Hematopoietic multipotent progenitor cell treated with erythropoietin and hydrocortisone succinate and interleukin-3 and kit ligand, for 17 days (in vitro differentiated cells): ENCODE results near the gene PEX16.

Experiments
- DNase-seq: peaks from one replicate; pipeline ENCODE4 v3.0.0-alpha.2; 2015; ENCODE audit warnings: low spot score

Gene PEX16

GRCh38 chr11:45917623-45918330 is at the start of gene PEX16:
TSS of gene PEX16 (minus strand) at chr11:45917877. CDS start at chr11:45917811, 66 bp downstream.
- DNase-seq, result peak; percentile 96

DNA sequence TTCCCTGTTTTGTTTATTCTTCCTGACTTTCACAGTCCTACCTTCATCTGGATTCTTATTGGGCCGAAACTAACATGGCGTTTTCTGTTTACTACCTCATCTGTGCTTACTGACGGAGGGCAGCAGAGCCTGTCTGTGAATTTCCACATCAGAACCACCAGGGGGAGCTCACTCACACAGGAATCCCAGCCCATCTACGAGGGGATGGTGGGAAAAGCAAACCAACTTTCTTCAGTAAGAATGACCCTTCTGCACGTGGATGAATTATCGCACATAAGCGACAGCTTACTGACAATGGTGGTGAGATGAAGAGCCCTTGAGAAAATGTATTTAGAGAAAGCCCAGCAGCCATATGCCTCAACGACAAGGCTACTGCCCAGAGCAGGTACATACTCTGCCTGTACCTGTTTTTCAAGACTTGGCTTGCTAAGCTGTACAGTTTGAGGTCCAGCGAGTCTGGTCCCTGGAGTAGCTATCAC is 47.3 kb upstream of the PEX16 start:
- peak; percentile 87 for DNase-seq

DNA sequence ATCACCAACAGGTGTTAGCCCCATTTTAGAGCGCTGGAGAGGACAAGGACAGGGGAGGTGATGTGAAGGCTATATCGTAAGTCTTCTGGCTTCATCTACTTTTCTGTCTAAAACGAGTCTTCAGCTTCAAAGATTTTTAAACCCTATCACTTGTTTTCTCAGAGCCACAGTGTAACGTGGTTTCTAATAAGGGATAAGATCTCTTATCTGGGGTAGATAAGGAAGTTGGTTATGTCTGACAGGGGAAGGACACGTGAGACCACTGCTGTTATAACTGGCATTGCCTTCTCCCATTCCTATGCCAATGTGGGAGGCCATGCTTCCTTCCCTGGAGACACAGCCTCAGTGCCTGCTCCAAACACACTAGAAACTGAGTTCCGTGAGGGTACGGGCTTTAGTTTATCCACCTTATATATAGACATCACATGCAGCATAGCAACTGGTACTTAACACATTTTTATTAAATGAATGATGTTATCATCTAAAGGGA is 44.1 kb upstream of the PEX16 start:
- DNase-seq, result no peak

- DNase-seq, result no peak
Measured at GRCh38 chr11:45960387-45961095, 42.9 kb upstream of the PEX16 start.

DNA sequence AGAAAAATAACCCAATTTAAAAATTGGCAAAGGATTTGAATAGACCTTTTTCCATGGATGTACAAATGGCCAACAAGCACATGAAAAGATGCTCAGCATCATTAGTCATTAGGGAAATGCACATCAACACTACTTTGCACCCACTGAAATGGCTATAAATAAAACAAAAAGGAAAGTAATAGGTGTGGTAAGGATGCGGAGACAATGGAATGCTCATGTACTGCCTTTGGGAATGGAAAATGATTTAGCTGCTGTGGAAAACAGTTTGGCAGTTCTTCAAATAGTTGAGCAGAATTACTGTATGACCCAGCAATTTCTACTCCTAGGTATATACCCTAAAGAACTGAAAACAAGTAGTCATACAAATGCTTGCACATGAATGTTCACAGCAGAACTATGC is 42.2 kb upstream of the PEX16 start:
- DNase-seq, result no peak

DNA sequence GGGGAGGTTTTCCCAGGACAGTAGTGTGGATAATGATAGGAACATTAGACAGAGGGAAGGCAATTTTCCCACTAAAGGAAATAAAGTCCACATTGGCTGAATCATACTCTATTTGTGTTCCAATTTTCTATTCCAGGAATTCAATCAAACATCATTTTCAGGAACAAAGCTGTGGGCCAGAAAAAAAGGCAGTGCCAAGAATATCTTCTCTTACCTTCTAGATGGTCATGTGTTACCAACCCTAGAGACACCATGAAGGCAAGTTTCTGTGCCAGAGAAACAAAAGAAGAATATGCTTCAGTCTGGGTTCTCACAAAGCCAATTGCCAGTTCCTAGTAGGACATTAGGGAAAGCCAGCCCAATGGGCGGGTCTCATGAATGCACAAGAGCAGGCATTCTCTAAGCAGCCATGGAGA is 32.3 kb upstream of the PEX16 start:
- DNase-seq, result no peak

DNA sequence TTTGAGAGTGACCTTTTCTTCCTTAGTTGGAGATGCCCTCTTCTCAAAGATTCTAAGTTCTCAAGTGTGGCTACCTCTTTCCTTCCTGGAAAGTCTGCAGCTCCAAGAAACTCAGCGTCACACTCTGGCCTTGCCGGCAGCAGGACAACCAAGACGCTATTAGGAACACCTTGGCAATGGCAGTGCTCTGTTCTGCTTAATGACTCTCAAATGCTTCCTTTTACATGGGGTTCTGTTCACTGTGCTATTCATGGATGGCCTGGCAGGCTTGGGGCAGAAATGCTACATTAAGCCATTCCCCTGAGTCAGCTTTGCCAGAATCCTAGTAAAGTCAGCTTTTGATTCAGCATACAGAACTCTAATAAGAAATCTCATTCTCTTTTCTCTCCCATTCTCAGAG is 30.7 kb upstream of the PEX16 start:
- DNase-seq, result no peak

- no peak for DNase-seq
Measured at GRCh38 chr11:45947885-45948284, 30.2 kb upstream of the PEX16 start.

- no peak for DNase-seq
Measured at GRCh38 chr11:45945397-45945999, 27.8 kb upstream of the PEX16 start.

GRCh38 chr11:45942381-45942780 is 24.7 kb upstream of the PEX16 start:
- no peak for DNase-seq

GRCh38 chr11:45941285-45941684 is 23.6 kb upstream of the PEX16 start:
- no peak for DNase-seq

DNA sequence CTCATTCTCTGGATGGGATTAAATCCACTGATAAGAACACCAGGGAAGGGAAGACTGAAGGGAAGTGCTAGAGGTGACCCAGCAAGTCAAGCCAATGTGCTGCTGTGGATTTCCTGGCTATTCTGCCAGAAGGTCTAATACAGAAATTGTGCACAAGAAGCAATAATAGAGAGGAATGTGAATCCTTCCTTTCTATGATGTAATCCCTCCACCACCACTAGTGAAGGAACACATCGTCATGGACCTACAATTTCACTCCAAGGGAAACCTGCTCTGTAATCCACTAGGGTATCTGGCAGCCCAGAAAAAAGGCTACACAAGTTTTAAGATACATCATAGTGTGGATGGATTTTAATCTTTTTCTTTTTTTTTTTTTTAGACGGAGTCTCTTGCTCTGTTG is 22.2 kb upstream of the PEX16 start:
- no peak for DNase-seq

GRCh38 chr11:45937916-45938315 is 20.2 kb upstream of the PEX16 start:
- no peak for DNase-seq

DNA sequence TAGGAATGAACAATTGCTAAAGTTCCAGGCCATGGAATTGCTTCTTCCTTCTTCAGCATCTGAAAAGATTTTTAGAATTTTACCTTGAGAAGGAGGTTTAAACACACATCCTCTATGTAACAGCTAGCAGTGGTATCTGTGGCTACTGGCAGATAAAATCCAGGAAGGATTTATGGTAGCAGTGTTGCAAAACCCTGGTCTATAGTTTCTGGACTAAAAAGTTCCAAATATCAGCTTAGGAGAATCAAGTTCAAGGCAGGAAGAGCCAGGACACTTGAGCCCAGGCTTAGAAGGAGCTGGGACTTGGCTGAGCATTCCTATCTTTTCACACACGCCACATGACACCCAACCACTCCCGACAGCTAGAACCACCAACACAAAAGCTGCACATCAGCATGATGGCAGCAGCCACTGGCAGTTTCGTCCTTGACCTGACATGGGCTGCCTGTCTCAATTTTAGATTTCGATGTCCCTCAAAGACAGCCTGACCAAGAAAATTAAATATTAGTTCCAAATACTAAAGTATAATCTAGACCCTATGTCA is 18.9 kb upstream of the PEX16 start:
- no peak for DNase-seq

DNA sequence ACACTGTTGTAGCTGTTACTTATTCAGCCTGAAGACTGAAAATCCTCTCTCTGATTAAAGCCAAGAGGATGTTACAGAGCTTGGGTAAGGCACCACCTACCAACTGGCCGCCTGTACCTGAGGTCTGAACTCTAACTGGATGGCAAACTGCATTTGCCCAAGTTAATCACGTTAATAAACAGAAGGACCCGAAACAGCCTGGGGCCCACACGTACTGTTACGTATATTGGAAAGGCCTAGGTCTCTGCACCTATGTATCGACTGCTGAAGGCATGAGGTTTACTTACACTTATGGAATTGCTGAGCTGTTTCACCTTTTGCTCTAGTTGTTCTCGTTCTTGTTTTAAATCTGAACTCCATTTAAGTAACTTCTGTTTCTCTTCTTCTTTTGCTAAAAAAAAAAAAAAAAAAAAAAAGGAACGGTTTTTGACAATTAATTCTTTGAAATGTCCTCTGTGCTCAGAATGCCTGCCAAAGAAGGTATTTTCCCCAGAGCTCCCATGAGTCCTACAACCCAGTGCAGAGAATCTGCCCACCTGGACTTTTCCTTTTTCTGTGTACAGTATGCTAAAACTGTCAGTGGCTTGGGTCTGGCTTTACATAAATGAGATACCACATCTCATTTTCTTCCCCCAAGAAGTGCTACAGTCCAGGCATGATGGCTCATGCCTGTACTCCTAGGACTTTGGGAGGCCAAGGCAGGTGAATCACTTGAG is 17.8 kb upstream of the PEX16 start:
- no peak for DNase-seq

- DNase-seq, result no peak
Measured at GRCh38 chr11:45934580-45935318, 17.1 kb upstream of the PEX16 start.

GRCh38 chr11:45933846-45934579 is 16.3 kb upstream of the PEX16 start:
- DNase-seq, result no peak

GRCh38 chr11:45933131-45933831 is 15.6 kb upstream of the PEX16 start:
- no peak for DNase-seq

- no peak for DNase-seq
Measured at GRCh38 chr11:45932217-45932616, 14.5 kb upstream of the PEX16 start.

DNA sequence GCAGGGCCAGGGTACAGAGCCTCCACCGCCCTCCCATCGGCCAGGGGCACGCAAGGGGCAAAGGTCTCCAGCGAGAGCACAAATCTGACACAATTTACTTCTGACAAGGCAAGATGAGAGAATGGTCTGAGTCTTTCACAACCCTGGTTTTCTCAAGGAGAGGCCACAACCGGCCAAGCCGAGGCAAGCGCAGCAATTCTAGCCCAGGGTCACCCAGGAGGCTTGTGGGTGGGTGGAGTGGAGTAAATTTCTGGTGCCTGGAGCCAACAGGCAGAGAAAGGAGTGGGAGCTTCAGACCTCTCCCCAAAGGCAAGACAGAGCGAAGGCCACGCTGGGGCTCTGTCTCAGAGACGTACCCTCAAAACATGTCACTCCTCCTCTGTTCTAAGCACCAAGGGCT is 14.1 kb upstream of the PEX16 start:
- DNase-seq, result no peak
